Keratinocyte (primary cell): ENCODE measurements around the gene LRRC28. TPM values are rescaled to one million over a fixed set of nuclear protein-coding genes. Genes with fewer than 3 reads are reported as not detected.

Experiments used
- DNase-seq: peaks from one replicate; pipeline ENCODE4 v3.0.0-alpha.2; 2011; ENCODE audit warnings: low read depth, missing footprints, low spot score
- FAIRE-seq: peaks from 2 replicates; lab custom pipeline; 2011; peaks lifted over from hg19 to GRCh38; lab: Jason Lieb, UNC
- H2AFZ ChIP-seq: 2 replicates; pipeline ENCODE4 v1.6.0; 2012; ENCODE audit warnings: low read length, control low read depth, inconsistent platforms; ENCODE audit not compliant: control insufficient read depth
- H3K27ac ChIP-seq: 2 replicates; pipeline ENCODE4 v1.5.1; 2011; ENCODE audit warnings: low read length; ENCODE audit not compliant: control insufficient read depth, insufficient read depth
- H3K27me3 ChIP-seq: 3 replicates; pipeline ENCODE4 v1.6.0; 2011; ENCODE audit warnings: low read length; ENCODE audit not compliant: control insufficient read depth, insufficient read depth; ENCODE audit errors: extremely low read depth
- H3K36me3 ChIP-seq, 2 experiments: 2 replicates in 1 of 2; 3 replicates in 1 of 2; pipeline ENCODE4 v1.5.1; 2011; ENCODE audit warnings: low read length in 2 of 2, mild to moderate bottlenecking in 1 of 2; ENCODE audit not compliant: control insufficient read depth in 2 of 2, insufficient read depth in 2 of 2; ENCODE audit errors: extremely low read depth in 1 of 2
- H3K4me1 ChIP-seq: 3 replicates; pipeline ENCODE4 v1.5.1; 2011; ENCODE audit warnings: low read length; ENCODE audit not compliant: control insufficient read depth, insufficient read depth; ENCODE audit errors: extremely low read depth
- H3K4me2 ChIP-seq: 3 replicates; pipeline ENCODE4 v1.6.0; 2011; ENCODE audit warnings: low read depth, low read length; ENCODE audit not compliant: control insufficient read depth, insufficient read depth; ENCODE audit errors: extremely low read depth
- H3K4me3 ChIP-seq, 3 experiments: fragments of 200-600 bp in 1 of 3; sonication (generic) in 1 of 3; 2 replicates in 2 of 3; 3 replicates in 1 of 3; pipeline ENCODE4 v1.5.1; 2011 to 2016; ENCODE audit warnings: low read length in 3 of 3, mild to moderate bottlenecking in 3 of 3, control low read depth in 2 of 3, inconsistent platforms in 1 of 3, low read depth in 1 of 3, mixed read lengths in 1 of 3, mixed run types in 1 of 3, moderate library complexity in 1 of 3; ENCODE audit not compliant: control insufficient read depth in 2 of 3, insufficient read depth in 2 of 3; ENCODE audit errors: extremely low read depth in 1 of 3
- H3K79me2 ChIP-seq: 2 replicates; pipeline ENCODE4 v1.6.0; 2012; ENCODE audit warnings: low read length; ENCODE audit not compliant: control insufficient read depth, insufficient read depth
- H3K9ac ChIP-seq: 3 replicates; pipeline ENCODE4 v1.6.0; 2011; ENCODE audit warnings: low read length; ENCODE audit not compliant: control insufficient read depth, insufficient read depth; ENCODE audit errors: extremely low read depth
- H3K9me1 ChIP-seq: 3 replicates; pipeline ENCODE4 v1.6.0; 2011; ENCODE audit warnings: low read length; ENCODE audit not compliant: control insufficient read depth, insufficient read depth; ENCODE audit errors: extremely low read depth
- H3K9me3 ChIP-seq: 2 replicates; pipeline ENCODE4 v1.5.1; 2012; ENCODE audit warnings: low read depth, low read length; ENCODE audit not compliant: control insufficient read depth
- H4K20me1 ChIP-seq: 3 replicates; pipeline ENCODE4 v1.6.0; 2011; ENCODE audit warnings: low read length; ENCODE audit not compliant: control insufficient read depth, insufficient read depth; ENCODE audit errors: extremely low read depth
- CTCF ChIP-seq, 3 experiments: IDR thresholded peaks in 1 of 3; conservative IDR thresholded peaks in 1 of 3; optimal IDR thresholded peaks in 1 of 3; 2 replicates in 2 of 3; 3 replicates in 1 of 3; pipeline versions ENCODE3 to v1.5.1; 2011; ENCODE audit warnings: low read length in 3 of 3, mild to moderate bottlenecking in 3 of 3, moderate library complexity in 2 of 3, control low read depth in 1 of 3, inconsistent platforms in 1 of 3; ENCODE audit not compliant: insufficient read depth in 2 of 3; ENCODE audit errors: extremely low read depth in 1 of 3
- EZH2 ChIP-seq: IDR thresholded peaks from one replicate; pipeline ENCODE4 v1.6.1; 2012; ENCODE audit warnings: inconsistent platforms, mild to moderate bottlenecking, low read length, moderate library complexity
- dilution Hi-C: fragments of 300-500 bp; cut with MboI; formaldehyde crosslinking; loops from one replicate; pipeline ENCODE4 v1.7.0; 2020; ENCODE audit warnings: low sequenced_read_pairs; ENCODE audit not compliant: extremely low pct_ligation_motif_present
- polyA plus RNA-seq, 5 experiments: library from polyadenylated mRNA; depleted of rRNA in 3 of 5; stranded (reverse) in 3 of 5; stranded (forward) in 1 of 5; unstranded in 1 of 5; fragments of >200 nt; gene quantifications; 1 replicate in 1 of 5; 2 replicates in 3 of 5; 3 replicates in 1 of 5; pipeline versions ENCODE4 v1.2.1 to v1.2.3, GENCODE V29; 2011 to 2012; ENCODE audit warnings: missing spikeins in 2 of 5, low read depth in 1 of 5, low replicate concordance in 1 of 5

Gene LRRC28
- polyA plus RNA-seq, 1 donor (not counting 4 experiments of a cell fraction or from before 2014, with no cell fraction given): 25.1 TPM

- no peaks in the 10 kb centered on the region for H3K9me3 ChIP-seq
- FAIRE-seq: no peak
- H3K27ac ChIP-seq: no peak overlapping the region
- no peak for TF ChIP-seq CTCF (optimal IDR thresholded peaks at IDR 0.05 in 1 of 3, IDR thresholded peaks at IDR 0.05 in 1 of 3, conservative IDR thresholded peaks at IDR 0.05 in 1 of 3; ENCODE audit: extremely low read depth in 1 of 3, insufficient read depth in 2 of 3, low read length in 3 of 3)
- no peak for TF ChIP-seq EZH2
- no peaks in the 10 kb centered on the region for H3K36me3 ChIP-seq
- no peaks in the 10 kb centered on the region for H3K79me2 ChIP-seq
- peaks cover 15% of the 10 kb centered on the region for H3K4me1 ChIP-seq
- H4K20me1 ChIP-seq: no peaks in the 10 kb centered on the region
- no peaks in the 10 kb centered on the region for H3K27me3 ChIP-seq
- no peak overlapping the region for H2AFZ ChIP-seq
- no peak for DNase-seq
- no peak overlapping the region for H3K4me3 ChIP-seq
- dilution Hi-C loops: no loop called here
- no peak overlapping the region for H3K4me2 ChIP-seq
- no peaks in the 10 kb centered on the region for H3K9me1 ChIP-seq
- H3K9ac ChIP-seq: no peak overlapping the region
These were observed 28.0 kb downstream of the LRRC28 start for GRCh38 chr15:99279290-99279689.

GRCh38 chr15:99279827-99280226 lies 28.5 kb downstream of the LRRC28 start:
- no peaks in the 10 kb centered on the region for H3K36me3 ChIP-seq
- dilution Hi-C loops: no loop called here
- H4K20me1 ChIP-seq: no peaks in the 10 kb centered on the region
- H3K27ac ChIP-seq: no peak overlapping the region
- no peak overlapping the region for H3K4me3 ChIP-seq
- no peaks in the 10 kb centered on the region for H3K79me2 ChIP-seq
- FAIRE-seq (no peak), DNase-seq (no peak)
- no peaks in the 10 kb centered on the region for H3K9me3 ChIP-seq
- peaks cover 15% of the 10 kb centered on the region for H3K4me1 ChIP-seq
- no peaks in the 10 kb centered on the region for H3K9me1 ChIP-seq
- H3K9ac ChIP-seq: no peak overlapping the region
- no peak overlapping the region for H3K4me2 ChIP-seq
- TF ChIP-seq CTCF (optimal IDR thresholded peaks at IDR 0.05 in 1 of 3, IDR thresholded peaks at IDR 0.05 in 1 of 3, conservative IDR thresholded peaks at IDR 0.05 in 1 of 3; ENCODE audit: extremely low read depth in 1 of 3, insufficient read depth in 2 of 3, low read length in 3 of 3): no peak
- TF ChIP-seq EZH2: no peak
- no peak overlapping the region for H2AFZ ChIP-seq
- no peaks in the 10 kb centered on the region for H3K27me3 ChIP-seq
